Caco-2 (cell line): ENCODE data around the gene PCDH15. TPM values are rescaled to one million over a fixed set of nuclear protein-coding genes. Genes with fewer than 3 reads are reported as not detected.

Experiments used
- BruUV-seq: library from RNA; stranded (reverse); fragments of 400-500 nt; replicated peaks from 2 replicates; lab custom pipeline; 2021; lab: Mats Ljungman, UMichigan
- CTCF ChIA-PET: fragments of 300-600 bp; sonication (Branson Sonifier 250); formaldehyde crosslinking; loops from one replicate; lab custom pipeline; 2022; ENCODE audit warnings: antibody characterized with exemption; lab: Charles Lee
- POLR2A ChIA-PET: fragments of 300-600 bp; sonication (Branson Sonifier 250); formaldehyde crosslinking; loops from one replicate; lab custom pipeline; 2022; ENCODE audit warnings: antibody characterized with exemption; lab: Charles Lee
- DNase-seq, 2 experiments: peaks; one replicate each; pipeline versions ENCODE4 v3.0.0 to v3.0.0-alpha.2; 2020 to 2022
- H3K27me3 ChIP-seq: replicated peaks from 2 replicates; pipeline ENCODE4 v1.6.0; 2011; ENCODE audit warnings: low read length; ENCODE audit not compliant: control insufficient read depth, insufficient read depth
- H3K36me3 ChIP-seq: 2 replicates; pipeline ENCODE4 v1.5.1; 2011; ENCODE audit warnings: low read length; ENCODE audit not compliant: control insufficient read depth, insufficient read depth
- H3K4me1 ChIP-seq: fragments of 250-450 bp; sonication (Bioruptor Pico); 2 replicates; pipeline ENCODE4 v1.5.1; 2020; ENCODE audit warnings: mild to moderate bottlenecking
- H3K4me3 ChIP-seq: 2 replicates; pipeline ENCODE4 v1.5.1; 2011; ENCODE audit warnings: low read depth, mild to moderate bottlenecking, control low read depth, low read length
- H3K9me3 ChIP-seq: fragments of 250-450 bp; sonication (Bioruptor Pico); 2 replicates; pipeline ENCODE4 v1.5.1; 2020; ENCODE audit warnings: mild to moderate bottlenecking, moderate library complexity
- H3K27ac Mint-ChIP-seq: one replicate; pipeline ENCODE4 v1.8.0; 2022; ENCODE audit warnings: mixed read lengths; ENCODE audit not compliant: unreplicated experiment
- H3K27me3 Mint-ChIP-seq: one replicate; pipeline ENCODE4 v1.8.0; 2022; ENCODE audit warnings: mixed read lengths; ENCODE audit not compliant: insufficient read depth, unreplicated experiment
- H3K36me3 Mint-ChIP-seq: one replicate; pipeline ENCODE4 v1.8.0; 2022; ENCODE audit warnings: mild to moderate bottlenecking, mixed read lengths; ENCODE audit not compliant: insufficient read depth, unreplicated experiment
- H3K4me1 Mint-ChIP-seq: one replicate; pipeline ENCODE4 v1.8.0; 2022; ENCODE audit warnings: low read depth, mixed read lengths; ENCODE audit not compliant: unreplicated experiment
- H3K4me3 Mint-ChIP-seq: one replicate; pipeline ENCODE4 v1.8.0; 2022; ENCODE audit warnings: mild to moderate bottlenecking, moderate library complexity, mixed read lengths; ENCODE audit not compliant: unreplicated experiment
- H3K9me3 Mint-ChIP-seq: one replicate; pipeline ENCODE4 v1.8.0; 2022; ENCODE audit warnings: mixed read lengths; ENCODE audit not compliant: unreplicated experiment
- intact Hi-C: fragments of 100-400 bp; cut with micrococcal nuclease; formaldehyde crosslinking; loops from one replicate; pipeline ENCODE4 v1.10.0; 2022; ENCODE audit not compliant: unreplicated experiment
- total RNA-seq: library from RNA; stranded (reverse); gene quantifications from 2 replicates; pipeline ENCODE4 v1.2.3, GENCODE V29; 2022
- TF ChIP-seq, protein P1 (sequence below), 2 experiments: fragments of 200-600 bp in 1 of 2; IDR thresholded peaks; 1 replicate in 1 of 2; 2 replicates in 1 of 2; pipeline versions ENCODE4 v1.5.1 to v1.8.0; 2011 to 2022; ENCODE audit warnings: antibody characterized with exemption in 1 of 2, control low read depth in 1 of 2, inconsistent platforms in 1 of 2, low read depth in 1 of 2, low read length in 1 of 2, mild to moderate bottlenecking in 1 of 2, moderate library complexity in 1 of 2; ENCODE audit not compliant: insufficient read depth in 1 of 2, severe bottlenecking in 1 of 2, unreplicated experiment in 1 of 2

Gene PCDH15
- total RNA-seq, 1 experiment from 2014 or later: 0.02 TPM

GRCh38 chr10:53918755-53919154, 882.3 kb downstream of the PCDH15 start:
- Mint-ChIP-seq H3K27ac (peak overlapping the region; percentile 53), H3K9me3 (peaks cover 14% of the 10 kb centered on the region), H3K36me3 (no peaks in the 10 kb centered on the region), H3K4me1 (peaks cover 5% of the 10 kb centered on the region), H3K27me3 (no peaks in the 10 kb centered on the region), H3K4me3 (no peak overlapping the region)
- Histone ChIP-seq H3K9me3 (peaks cover 7% of the 10 kb centered on the region), H3K36me3 (no peaks in the 10 kb centered on the region), H3K4me1 (no peaks in the 10 kb centered on the region), H3K27me3 (no peaks in the 10 kb centered on the region), H3K4me3 (no peak overlapping the region)
- ChIA-PET POLR2A (no interaction called here), CTCF (interaction anchor here (1.0 kb wide), 1 partner anchor 32 kb away, joined by 3 read pairs; no protein-coding TSS in a partner anchor)
- BruUV-seq: no TSS peak
- intact Hi-C loops: no loop called here
- TF ChIP-seq, protein P1, sequence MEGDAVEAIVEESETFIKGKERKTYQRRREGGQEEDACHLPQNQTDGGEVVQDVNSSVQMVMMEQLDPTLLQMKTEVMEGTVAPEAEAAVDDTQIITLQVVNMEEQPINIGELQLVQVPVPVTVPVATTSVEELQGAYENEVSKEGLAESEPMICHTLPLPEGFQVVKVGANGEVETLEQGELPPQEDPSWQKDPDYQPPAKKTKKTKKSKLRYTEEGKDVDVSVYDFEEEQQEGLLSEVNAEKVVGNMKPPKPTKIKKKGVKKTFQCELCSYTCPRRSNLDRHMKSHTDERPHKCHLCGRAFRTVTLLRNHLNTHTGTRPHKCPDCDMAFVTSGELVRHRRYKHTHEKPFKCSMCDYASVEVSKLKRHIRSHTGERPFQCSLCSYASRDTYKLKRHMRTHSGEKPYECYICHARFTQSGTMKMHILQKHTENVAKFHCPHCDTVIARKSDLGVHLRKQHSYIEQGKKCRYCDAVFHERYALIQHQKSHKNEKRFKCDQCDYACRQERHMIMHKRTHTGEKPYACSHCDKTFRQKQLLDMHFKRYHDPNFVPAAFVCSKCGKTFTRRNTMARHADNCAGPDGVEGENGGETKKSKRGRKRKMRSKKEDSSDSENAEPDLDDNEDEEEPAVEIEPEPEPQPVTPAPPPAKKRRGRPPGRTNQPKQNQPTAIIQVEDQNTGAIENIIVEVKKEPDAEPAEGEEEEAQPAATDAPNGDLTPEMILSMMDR (IDR thresholded peaks at IDR 0.05; ENCODE audit: insufficient read depth in 1 of 2, low read depth in 1 of 2, low read length in 1 of 2, severe bottlenecking in 1 of 2, unreplicated experiment in 1 of 2): no peak
- peak in 1 of 2 experiments; percentile 60 for DNase-seq

DNA sequence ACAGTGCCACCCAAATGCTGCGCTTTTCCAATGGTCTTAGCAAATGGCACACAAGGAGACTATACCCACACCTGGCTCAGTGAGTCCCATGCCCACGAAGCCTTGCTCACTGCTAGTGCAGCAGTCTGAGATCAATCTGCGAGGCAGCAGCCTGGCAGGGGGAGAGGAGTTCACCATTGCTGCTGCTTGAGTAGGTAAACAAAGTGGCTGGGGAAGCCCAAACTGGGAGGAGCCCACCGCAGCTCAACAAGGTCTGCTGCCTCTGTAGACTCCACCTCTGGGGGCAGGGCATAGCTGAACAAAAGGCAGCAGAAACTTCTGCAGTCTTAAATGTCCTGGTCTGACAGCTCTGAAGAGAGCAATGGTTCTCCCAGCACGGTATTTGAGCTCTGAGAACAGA, 891.2 kb downstream of the PCDH15 start:
- Mint-ChIP-seq H3K4me3 (no peak overlapping the region), H3K4me1 (no peaks in the 10 kb centered on the region), H3K27ac (no peak overlapping the region), H3K27me3 (no peaks in the 10 kb centered on the region), H3K36me3 (no peaks in the 10 kb centered on the region), H3K9me3 (peaks cover 39% of the 10 kb centered on the region)
- CTCF ChIA-PET: no interaction called here
- POLR2A ChIA-PET: no interaction called here
- BruUV-seq: no TSS peak
- Histone ChIP-seq H3K36me3 (no peaks in the 10 kb centered on the region), H3K9me3 (no peaks in the 10 kb centered on the region; the same call in 1 of the 2 replicates), H3K4me3 (no peak overlapping the region), H3K4me1 (no peaks in the 10 kb centered on the region), H3K27me3 (no peaks in the 10 kb centered on the region)
- DNase-seq: no peak
- intact Hi-C loops: no loop called here
- TF ChIP-seq, protein P1 (IDR thresholded peaks at IDR 0.05; ENCODE audit: insufficient read depth in 1 of 2, low read depth in 1 of 2, low read length in 1 of 2, severe bottlenecking in 1 of 2, unreplicated experiment in 1 of 2): no peak

GRCh38 chr10:53904506-53905241, 896.4 kb downstream of the PCDH15 start:
- no peaks in the 10 kb centered on the region; the same call in 1 of the 2 replicates for H3K9me3 ChIP-seq
- intact Hi-C loops: no loop called here
- Mint-ChIP-seq H3K27ac (no peak overlapping the region), H3K4me3 (no peak overlapping the region), H3K4me1 (no peaks in the 10 kb centered on the region), H3K27me3 (no peaks in the 10 kb centered on the region), H3K9me3 (peaks cover 6% of the 10 kb centered on the region), H3K36me3 (no peaks in the 10 kb centered on the region)
- no peak for DNase-seq
- ChIA-PET CTCF (no interaction called here), POLR2A (no interaction called here)
- peaks cover 46% of the 10 kb centered on the region for H3K4me1 ChIP-seq
- TF ChIP-seq, protein P1 (IDR thresholded peaks at IDR 0.05; ENCODE audit: insufficient read depth in 1 of 2, low read depth in 1 of 2, low read length in 1 of 2, severe bottlenecking in 1 of 2, unreplicated experiment in 1 of 2): no peak
- no peaks in the 10 kb centered on the region for H3K27me3 ChIP-seq
- H3K4me3 ChIP-seq: no peak overlapping the region
- no peaks in the 10 kb centered on the region for H3K36me3 ChIP-seq
- BruUV-seq: no TSS peak
